K562 (cell line): Measurements from ENCODE around the gene POMGNT1. TPM values are rescaled to one million over a fixed set of nuclear protein-coding genes. Genes with fewer than 3 reads are reported as not detected.

Source experiments
- CBFA2T3 ChIP-seq: fragments of 450-650 bp; IDR thresholded peaks from 2 replicates; pipeline ENCODE4 v1.6.1; 2017
- CCNT2 ChIP-seq: IDR thresholded peaks from 2 replicates; pipeline ENCODE4 v1.6.1; 2011; ENCODE audit warnings: borderline replicate concordance, low read depth, mild to moderate bottlenecking, moderate library complexity, mixed read lengths, low read length; ENCODE audit not compliant: insufficient read length; ENCODE audit errors: extremely low read depth
- CHAMP1 ChIP-seq: fragments of 450-650 bp; IDR thresholded peaks from 2 replicates; pipeline ENCODE4 v1.6.1; 2016; ENCODE audit warnings: mild to moderate bottlenecking
- DMBX1 ChIP-seq: fragments of 250-450 bp; sonication (Bioruptor Pico); IDR thresholded peaks from 2 replicates; pipeline ENCODE4 v1.8.0; 2022; ENCODE audit warnings: inconsistent platforms, mild to moderate bottlenecking, moderate library complexity, borderline replicate concordance
- E2F3 ChIP-seq: fragments of 250-450 bp; sonication (Bioruptor Pico); IDR thresholded peaks from 2 replicates; pipeline ENCODE4 v1.4.0; 2020; ENCODE audit warnings: mild to moderate bottlenecking
- EP400 ChIP-seq: fragments of 450-650 bp; IDR thresholded peaks from 2 replicates; pipeline ENCODE4 v1.6.1; 2017; ENCODE audit warnings: antibody characterized with exemption, mild to moderate bottlenecking, moderate library complexity
- ETV6 ChIP-seq, 3 experiments: fragments of 150-350 bp in 1 of 3; sonication (generic) in 1 of 3; formaldehyde crosslinking in 1 of 3; IDR thresholded peaks; 2 replicates each; pipeline versions ENCODE4 v1.6.1 to v1.8.0; 2014 to 2022; ENCODE audit warnings: borderline replicate concordance in 2 of 3, low read depth in 2 of 3, antibody characterized with exemption in 1 of 3, low read length in 1 of 3, mild to moderate bottlenecking in 1 of 3, missing genetic modification reagents in 1 of 3
- HNRNPK ChIP-seq: fragments of 200-400 bp; formaldehyde crosslinking; IDR thresholded peaks from one replicate; pipeline ENCODE4 v1.6.1; 2018; ENCODE audit warnings: mild to moderate bottlenecking, low read depth, low read length; ENCODE audit not compliant: poor library complexity, severe bottlenecking
- HNRNPL ChIP-seq: fragments of 200-400 bp; formaldehyde crosslinking; IDR thresholded peaks from 2 replicates; pipeline ENCODE4 v1.6.1; 2017; ENCODE audit warnings: low read depth, mild to moderate bottlenecking, low read length
- KDM4B ChIP-seq, 2 experiments: fragments of 450-650 bp in 1 of 2; sonication (generic) in 1 of 2; IDR thresholded peaks; 2 replicates each; pipeline ENCODE4 v1.6.1; 2016 to 2017; ENCODE audit warnings: borderline replicate concordance in 2 of 2, antibody characterized with exemption in 1 of 2, low read depth in 1 of 2, mild to moderate bottlenecking in 1 of 2
- MEF2D ChIP-seq: conservative IDR thresholded peaks from 2 replicates; pipeline ENCODE4 v1.6.1; 2016; ENCODE audit warnings: low read depth, missing genetic modification characterization, missing compliant biosample characterization
- NCOA2 ChIP-seq, 2 experiments: fragments of 450-650 bp; IDR thresholded peaks; 2 replicates each; pipeline ENCODE4 v1.6.1; 2018; ENCODE audit warnings: mild to moderate bottlenecking in 2 of 2, moderate library complexity in 1 of 2; ENCODE audit not compliant: partially characterized antibody in 2 of 2
- NEUROD1 ChIP-seq: fragments of 150-350 bp; IDR thresholded peaks from 2 replicates; pipeline ENCODE4 v1.6.1; 2014; ENCODE audit warnings: borderline replicate concordance, low read length, low read depth; ENCODE audit not compliant: partially characterized antibody
- NR0B1 ChIP-seq: fragments of 450-650 bp; IDR thresholded peaks from one replicate; pipeline ENCODE4 v1.6.1; 2018; ENCODE audit warnings: mild to moderate bottlenecking, moderate library complexity; ENCODE audit not compliant: partially characterized antibody
- NUFIP1 ChIP-seq: fragments of 450-650 bp; IDR thresholded peaks from 2 replicates; pipeline ENCODE4 v1.6.1; 2018; ENCODE audit not compliant: partially characterized antibody
- PHF21A ChIP-seq: fragments of 450-650 bp; IDR thresholded peaks from 2 replicates; pipeline ENCODE4 v1.6.1; 2017; ENCODE audit warnings: low read depth, borderline replicate concordance
- POLR2B ChIP-seq: fragments of 450-650 bp; IDR thresholded peaks from 2 replicates; pipeline ENCODE4 v1.6.1; 2018; ENCODE audit warnings: low read depth; ENCODE audit not compliant: partially characterized antibody
- RBM34 ChIP-seq: fragments of 200-400 bp; formaldehyde crosslinking; IDR thresholded peaks from 2 replicates; pipeline ENCODE4 v1.6.1; 2018; ENCODE audit warnings: low read length, borderline replicate concordance; ENCODE audit not compliant: insufficient read depth
- RUNX1 ChIP-seq: sonication (generic); IDR thresholded peaks from 2 replicates; pipeline ENCODE4 v1.6.1; 2016; ENCODE audit warnings: antibody characterized with exemption, low read depth
- TRIM24 ChIP-seq, 2 experiments: fragments of 450-650 bp; IDR thresholded peaks; 2 replicates each; pipeline ENCODE4 v1.6.1; 2016
- ZNF586 ChIP-seq: fragments of 450-650 bp; formaldehyde crosslinking; conservative IDR thresholded peaks from 2 replicates; pipeline ENCODE4 v1.4.0; 2020; ENCODE audit warnings: mild to moderate bottlenecking, moderate library complexity
- polyA plus RNA-seq, 8 experiments: library from polyadenylated mRNA; depleted of rRNA in 4 of 8; stranded (reverse) in 5 of 8; unstranded in 3 of 8; fragments of >200 nt; fragmentation: Nextera tagmentation in 2 of 8; fragmentation: Illumina TruSeq in 1 of 8; extraction: Ambion mirVana in 2 of 8; extraction: Trizol in 1 of 8; gene quantifications; 2 replicates each; pipeline versions ENCODE4 v1.2.1 to v1.2.3, GENCODE V29; 2011 to 2014; ENCODE audit warnings: inconsistent platforms in 1 of 8, missing spikeins in 1 of 8
- total RNA-seq, 7 experiments: library from RNA; depleted of rRNA in 6 of 7; stranded (reverse); fragments of >200 nt in 6 of 7; fragmentation: Illumina TruSeq in 2 of 7; extraction: Trizol in 2 of 7; gene quantifications; 2 replicates each; pipeline versions ENCODE4 v1.2.1 to v1.2.3, GENCODE V29; 2011 to 2021; ENCODE audit warnings: low replicate concordance in 1 of 7
- TF ChIP-seq, protein P1 (sequence below): fragments of 250-450 bp; sonication (Bioruptor Pico); IDR thresholded peaks from 2 replicates; pipeline ENCODE4 v1.8.0; 2022; ENCODE audit warnings: inconsistent platforms

POMGNT1 gene
- total and polyA plus RNA-seq, 9 of the 15 experiments (the other 6 are each of a cell fraction or from before 2014, with no cell fraction given), result 14.1 to 58.9 (median 37.8) TPM

GRCh38 chr1:46247436-46248121 is 49.3 kb upstream of the POMGNT1 start, which contains the start of gene RAD54L (continued):
- TF ChIP-seq NR0B1, result no peak
- TF ChIP-seq PHF21A, result 0 out of 2 replicates have a peak, but pooled peaks have one; percentile 32
- TF ChIP-seq CHAMP1, result no peak
- no peak for TF ChIP-seq ETV6 (IDR thresholded peaks at IDR 0.05; ENCODE audit: borderline replicate concordance in 1 of 2, low read depth in 2 of 2, low read length in 1 of 2)
- TF ChIP-seq ETV6 (CRISPR knock-in tag; IDR thresholded peaks at IDR 0.05; ENCODE audit: borderline replicate concordance), result no peak
- no peak for TF ChIP-seq RUNX1
- peak; percentile 87 for TF ChIP-seq EP400
- TF ChIP-seq NCOA2 (IDR thresholded peaks at IDR 0.05; ENCODE audit: partially characterized antibody in 2 of 2), result no peak
- TF ChIP-seq HNRNPL, result no peak
- TF ChIP-seq, protein P1, sequence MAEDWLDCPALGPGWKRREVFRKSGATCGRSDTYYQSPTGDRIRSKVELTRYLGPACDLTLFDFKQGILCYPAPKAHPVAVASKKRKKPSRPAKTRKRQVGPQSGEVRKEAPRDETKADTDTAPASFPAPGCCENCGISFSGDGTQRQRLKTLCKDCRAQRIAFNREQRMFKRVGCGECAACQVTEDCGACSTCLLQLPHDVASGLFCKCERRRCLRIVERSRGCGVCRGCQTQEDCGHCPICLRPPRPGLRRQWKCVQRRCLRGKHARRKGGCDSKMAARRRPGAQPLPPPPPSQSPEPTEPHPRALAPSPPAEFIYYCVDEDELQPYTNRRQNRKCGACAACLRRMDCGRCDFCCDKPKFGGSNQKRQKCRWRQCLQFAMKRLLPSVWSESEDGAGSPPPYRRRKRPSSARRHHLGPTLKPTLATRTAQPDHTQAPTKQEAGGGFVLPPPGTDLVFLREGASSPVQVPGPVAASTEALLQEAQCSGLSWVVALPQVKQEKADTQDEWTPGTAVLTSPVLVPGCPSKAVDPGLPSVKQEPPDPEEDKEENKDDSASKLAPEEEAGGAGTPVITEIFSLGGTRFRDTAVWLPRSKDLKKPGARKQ (CRISPR knock-in tag), result no peak
- TF ChIP-seq ZNF586, result no peak
- TF ChIP-seq DMBX1 (CRISPR knock-in tag), result no peak
- TF ChIP-seq POLR2B, result peak; percentile 84
- TF ChIP-seq KDM4B (IDR thresholded peaks at IDR 0.05; ENCODE audit: borderline replicate concordance in 2 of 2, low read depth in 1 of 2), result no peak
- TF ChIP-seq CBFA2T3, result no peak
- TF ChIP-seq NEUROD1, result peak; percentile 96
- TF ChIP-seq CCNT2, result peak; percentile 13
- TF ChIP-seq TRIM24 (IDR thresholded peaks at IDR 0.05), result peak in 1 of 2 experiments; percentile 57; a peak in 1 of 4 replicates
- no peak for TF ChIP-seq NUFIP1
- peak; percentile 99 for TF ChIP-seq E2F3 (CRISPR knock-in tag)
- TF ChIP-seq MEF2D (tag), result no peak
- no peak for TF ChIP-seq HNRNPK
- no peak for TF ChIP-seq RBM34
